HepG2 (cell line): ENCODE results near the gene C2orf81. TPM values are rescaled to one million over a fixed set of nuclear protein-coding genes. Genes with fewer than 3 reads are reported as not detected.
A peak's percentile ranks its signal among the peaks of the same experiment; 100 is the strongest.

ENCODE experiments used
- ARNT ChIP-seq: fragments of 450-650 bp; IDR thresholded peaks from 2 replicates; pipeline ENCODE4 v1.6.1; 2017
- ATF2 ChIP-seq: sonication (generic); formaldehyde crosslinking; IDR thresholded peaks from 2 replicates; pipeline ENCODE4 v1.4.0; 2020; ENCODE audit warnings: missing genetic modification reagents
- CREB1 ChIP-seq, 2 experiments: fragments of 450-650 bp in 1 of 2; IDR thresholded peaks; 2 replicates each; pipeline ENCODE4 v1.6.1; 2016 to 2017; ENCODE audit warnings: control low read depth in 1 of 2, mild to moderate bottlenecking in 1 of 2, missing compliant biosample characterization in 1 of 2, missing genetic modification characterization in 1 of 2
- HMGXB3 ChIP-seq: sonication (generic); formaldehyde crosslinking; IDR thresholded peaks from 2 replicates; pipeline ENCODE4 v1.4.0; 2020; ENCODE audit warnings: missing genetic modification reagents, borderline replicate concordance
- MTF2 ChIP-seq: sonication (generic); formaldehyde crosslinking; IDR thresholded peaks from 2 replicates; pipeline ENCODE4 v1.5.0; 2020; ENCODE audit warnings: missing genetic modification reagents, borderline replicate concordance
- TMF1 ChIP-seq: sonication (generic); formaldehyde crosslinking; IDR thresholded peaks from 2 replicates; pipeline ENCODE4 v1.8.1; 2022; ENCODE audit warnings: low read depth, missing genetic modification reagents
- ZFP36L2 ChIP-seq: sonication (generic); formaldehyde crosslinking; IDR thresholded peaks from 2 replicates; pipeline ENCODE4 v1.4.0; 2020; ENCODE audit warnings: missing genetic modification reagents
- ZNF224 ChIP-seq: sonication (generic); formaldehyde crosslinking; IDR thresholded peaks from 2 replicates; pipeline ENCODE4 v1.5.0; 2020; ENCODE audit warnings: mild to moderate bottlenecking, missing genetic modification reagents
- ZNF382 ChIP-seq: sonication (generic); formaldehyde crosslinking; IDR thresholded peaks from 2 replicates; pipeline ENCODE4 v1.5.0; 2020; ENCODE audit warnings: missing genetic modification reagents, mild to moderate bottlenecking, borderline replicate concordance
- ZNF383 ChIP-seq: sonication (generic); formaldehyde crosslinking; IDR thresholded peaks from 2 replicates; pipeline ENCODE4 v1.4.0; 2020; ENCODE audit warnings: missing genetic modification reagents, mild to moderate bottlenecking, borderline replicate concordance
- ZNF567 ChIP-seq: sonication (generic); formaldehyde crosslinking; IDR thresholded peaks from 2 replicates; pipeline ENCODE4 v1.8.1; 2023; ENCODE audit warnings: mild to moderate bottlenecking, missing genetic modification reagents, borderline replicate concordance
- ZNF703 ChIP-seq: sonication (generic); formaldehyde crosslinking; IDR thresholded peaks from 2 replicates; pipeline ENCODE4 v1.5.1; 2020; ENCODE audit warnings: missing genetic modification reagents, mild to moderate bottlenecking, moderate library complexity, borderline replicate concordance
- polyA plus RNA-seq, 8 experiments: library from polyadenylated mRNA; depleted of rRNA in 3 of 8; stranded (reverse) in 7 of 8; unstranded in 1 of 8; fragments of >200 nt; fragmentation: Illumina TruSeq in 4 of 8; extraction: Trizol in 4 of 8; gene quantifications; 2 replicates each; pipeline versions ENCODE4 v1.2.1 to v1.2.3, GENCODE V29; 2011 to 2016; ENCODE audit warnings: low read depth in 4 of 8, missing spikeins in 1 of 8, mixed read lengths in 1 of 8; ENCODE audit not compliant: insufficient read depth in 1 of 8
- total RNA-seq, 5 experiments: library from RNA; depleted of rRNA; stranded (reverse); fragments of >200 nt; fragmentation: Illumina TruSeq; extraction: Trizol; gene quantifications; 2 replicates each; pipeline ENCODE4 v1.2.3, GENCODE V29; 2016; ENCODE audit warnings: low read depth in 1 of 5
- TF ChIP-seq, protein P1 (sequence below): IDR thresholded peaks from 2 replicates; pipeline ENCODE4 v1.6.1; 2018; ENCODE audit warnings: missing genetic modification reagents, mild to moderate bottlenecking, missing compliant biosample characterization
- TF ChIP-seq, protein P2 (sequence below): sonication (generic); formaldehyde crosslinking; IDR thresholded peaks from 2 replicates; pipeline ENCODE4 v1.4.0; 2020; ENCODE audit warnings: mild to moderate bottlenecking, missing genetic modification reagents, borderline replicate concordance
- TF ChIP-seq, protein P3 (sequence below): sonication (generic); formaldehyde crosslinking; IDR thresholded peaks from 2 replicates; pipeline ENCODE4 v1.5.1; 2020; ENCODE audit warnings: missing genetic modification reagents, mild to moderate bottlenecking, borderline replicate concordance

The C2orf81 gene
- total and polyA plus RNA-seq, 2 of the 13 experiments (the other 11 are each of a cell fraction or from before 2014, with no cell fraction given), result 0.15 to 0.17 TPM

DNA sequence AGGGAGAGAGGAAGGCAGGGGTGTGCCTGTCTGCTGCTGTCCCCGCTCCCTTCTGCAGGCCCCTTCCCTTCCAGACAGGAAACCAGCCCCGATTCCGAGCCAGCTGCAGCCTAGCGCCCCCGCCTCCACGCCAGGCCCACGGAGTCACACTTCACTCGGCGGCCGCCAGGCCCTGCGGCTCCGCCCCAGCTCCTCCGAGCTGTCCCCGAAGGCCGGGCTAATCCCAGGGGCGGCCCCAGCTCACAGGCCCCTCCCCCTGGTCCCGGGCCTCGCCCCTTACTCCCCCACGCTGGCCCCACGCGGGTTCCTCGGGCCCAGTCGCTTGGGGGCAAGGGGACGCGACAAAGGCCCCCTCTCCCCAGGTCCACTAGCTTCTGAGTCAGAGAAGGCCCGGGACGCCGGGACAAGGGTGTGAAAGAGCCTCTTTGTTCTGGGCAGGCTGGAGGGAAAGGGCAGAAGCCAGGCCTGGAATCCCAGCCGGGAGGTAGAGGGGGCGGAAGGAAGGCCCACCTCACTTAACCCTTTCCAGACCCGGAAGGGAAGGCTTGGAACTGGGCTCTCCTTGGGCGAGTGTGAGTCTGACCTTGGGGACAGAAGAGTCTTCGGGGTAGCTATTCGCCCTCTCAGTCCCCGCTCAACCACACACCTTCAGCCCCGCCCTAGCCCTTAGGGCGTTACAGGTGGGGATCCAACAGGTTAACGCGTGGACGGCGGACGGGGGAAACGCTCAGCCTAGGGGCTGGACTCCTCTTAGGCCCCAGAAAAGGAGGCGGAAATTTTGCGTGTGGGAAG is 19.2 kb upstream of the C2orf81 start (continued):
- TF ChIP-seq MTF2 (CRISPR knock-in tag) (peak; percentile 82), ARNT (no peak), ZFP36L2 (no peak), TMF1 (CRISPR knock-in tag) (no peak; the same call in 1 of the 2 replicates), ZNF383 (CRISPR knock-in tag) (peak; percentile 54; the same call in 1 of the 2 replicates), ZNF382 (CRISPR knock-in tag) (no peak), HMGXB3 (CRISPR knock-in tag) (peak; percentile 74; the same call in 1 of the 2 replicates), CREB1 (IDR thresholded peaks at IDR 0.05) (no peak), CREB1 (CRISPR knock-in tag; IDR thresholded peaks at IDR 0.05) (peak; percentile 81), ZNF567 (CRISPR knock-in tag) (0 out of 2 replicates have a peak, but pooled peaks have one; percentile 45), ZNF703 (CRISPR knock-in tag) (peak; percentile 93), ZNF224 (no peak), ATF2 (no peak)
- TF ChIP-seq, protein P1, sequence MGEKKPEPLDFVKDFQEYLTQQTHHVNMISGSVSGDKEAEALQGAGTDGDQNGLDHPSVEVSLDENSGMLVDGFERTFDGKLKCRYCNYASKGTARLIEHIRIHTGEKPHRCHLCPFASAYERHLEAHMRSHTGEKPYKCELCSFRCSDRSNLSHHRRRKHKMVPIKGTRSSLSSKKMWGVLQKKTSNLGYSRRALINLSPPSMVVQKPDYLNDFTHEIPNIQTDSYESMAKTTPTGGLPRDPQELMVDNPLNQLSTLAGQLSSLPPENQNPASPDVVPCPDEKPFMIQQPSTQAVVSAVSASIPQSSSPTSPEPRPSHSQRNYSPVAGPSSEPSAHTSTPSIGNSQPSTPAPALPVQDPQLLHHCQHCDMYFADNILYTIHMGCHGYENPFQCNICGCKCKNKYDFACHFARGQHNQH (CRISPR knock-in tag), result peak; percentile 96
- TF ChIP-seq, protein P2, sequence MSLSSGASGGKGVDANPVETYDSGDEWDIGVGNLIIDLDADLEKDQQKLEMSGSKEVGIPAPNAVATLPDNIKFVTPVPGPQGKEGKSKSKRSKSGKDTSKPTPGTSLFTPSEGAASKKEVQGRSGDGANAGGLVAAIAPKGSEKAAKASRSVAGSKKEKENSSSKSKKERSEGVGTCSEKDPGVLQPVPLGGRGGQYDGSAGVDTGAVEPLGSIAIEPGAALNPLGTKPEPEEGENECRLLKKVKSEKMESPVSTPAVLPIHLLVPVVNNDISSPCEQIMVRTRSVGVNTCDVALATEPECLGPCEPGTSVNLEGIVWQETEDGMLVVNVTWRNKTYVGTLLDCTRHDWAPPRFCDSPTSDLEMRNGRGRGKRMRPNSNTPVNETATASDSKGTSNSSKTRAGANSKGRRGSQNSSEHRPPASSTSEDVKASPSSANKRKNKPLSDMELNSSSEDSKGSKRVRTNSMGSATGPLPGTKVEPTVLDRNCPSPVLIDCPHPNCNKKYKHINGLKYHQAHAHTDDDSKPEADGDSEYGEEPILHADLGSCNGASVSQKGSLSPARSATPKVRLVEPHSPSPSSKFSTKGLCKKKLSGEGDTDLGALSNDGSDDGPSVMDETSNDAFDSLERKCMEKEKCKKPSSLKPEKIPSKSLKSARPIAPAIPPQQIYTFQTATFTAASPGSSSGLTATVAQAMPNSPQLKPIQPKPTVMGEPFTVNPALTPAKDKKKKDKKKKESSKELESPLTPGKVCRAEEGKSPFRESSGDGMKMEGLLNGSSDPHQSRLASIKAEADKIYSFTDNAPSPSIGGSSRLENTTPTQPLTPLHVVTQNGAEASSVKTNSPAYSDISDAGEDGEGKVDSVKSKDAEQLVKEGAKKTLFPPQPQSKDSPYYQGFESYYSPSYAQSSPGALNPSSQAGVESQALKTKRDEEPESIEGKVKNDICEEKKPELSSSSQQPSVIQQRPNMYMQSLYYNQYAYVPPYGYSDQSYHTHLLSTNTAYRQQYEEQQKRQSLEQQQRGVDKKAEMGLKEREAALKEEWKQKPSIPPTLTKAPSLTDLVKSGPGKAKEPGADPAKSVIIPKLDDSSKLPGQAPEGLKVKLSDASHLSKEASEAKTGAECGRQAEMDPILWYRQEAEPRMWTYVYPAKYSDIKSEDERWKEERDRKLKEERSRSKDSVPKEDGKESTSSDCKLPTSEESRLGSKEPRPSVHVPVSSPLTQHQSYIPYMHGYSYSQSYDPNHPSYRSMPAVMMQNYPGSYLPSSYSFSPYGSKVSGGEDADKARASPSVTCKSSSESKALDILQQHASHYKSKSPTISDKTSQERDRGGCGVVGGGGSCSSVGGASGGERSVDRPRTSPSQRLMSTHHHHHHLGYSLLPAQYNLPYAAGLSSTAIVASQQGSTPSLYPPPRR (CRISPR knock-in tag), result peak; percentile 83
- TF ChIP-seq, protein P3, sequence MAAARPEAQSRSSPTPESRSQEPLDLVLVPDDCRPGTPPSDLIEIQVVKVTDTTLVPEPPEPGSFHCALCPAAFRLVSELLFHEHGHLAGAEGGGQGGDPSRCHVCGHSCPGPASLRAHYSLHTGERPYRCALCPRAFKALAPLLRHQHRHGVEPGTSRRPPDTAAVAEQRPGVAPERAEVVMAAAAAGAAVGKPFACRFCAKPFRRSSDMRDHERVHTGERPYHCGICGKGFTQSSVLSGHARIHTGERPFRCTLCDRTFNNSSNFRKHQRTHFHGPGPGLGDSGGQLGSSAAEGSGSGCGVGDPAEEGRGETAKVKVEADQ, result peak; percentile 91
